Activated T-cell treated with anti-CD3 and anti-CD28 coated beads, Interleukin-2, amount 50 U/mL, for 72 hours (primary cell): ENCODE measurements around the gene DDAH1. TPM values are rescaled to one million over a fixed set of nuclear protein-coding genes. Genes with fewer than 3 reads are reported as not detected.

Source experiments
- ATAC-seq, 2 donors: fragments of 150-1000 bp; cut with Tn5 transposase; replicated peaks in 1 of 2; 2 replicates each; pipeline ENCODE4 v1.10.0; 2021; ENCODE audit warnings: moderate library complexity in 2 of 2, mild to moderate bottlenecking in 1 of 2
- DNase-seq, 2 donors: peaks; one replicate each; pipeline ENCODE4 v3.0.0; 2021 to 2022; ENCODE audit warnings: mixed read lengths in 1 of 2
- H3K27ac Mint-ChIP-seq: one replicate; pipeline ENCODE4 v1.8.0; 2022; ENCODE audit warnings: mild to moderate bottlenecking, moderate library complexity, mixed read lengths
- H3K27me3 Mint-ChIP-seq: one replicate; pipeline ENCODE4 v1.8.0; 2022; ENCODE audit warnings: low read depth, mixed read lengths
- H3K36me3 Mint-ChIP-seq, 2 donors: one replicate each; pipeline ENCODE4 v1.8.0; 2022; ENCODE audit warnings: mixed read lengths in 2 of 2, mild to moderate bottlenecking in 1 of 2; ENCODE audit not compliant: insufficient read depth in 2 of 2
- H3K4me1 Mint-ChIP-seq: one replicate; pipeline ENCODE4 v1.8.0; 2022; ENCODE audit warnings: low read depth, mixed read lengths
- H3K4me3 Mint-ChIP-seq, 2 donors: one replicate each; pipeline ENCODE4 v1.8.0; 2022; ENCODE audit warnings: mild to moderate bottlenecking in 2 of 2, mixed read lengths in 2 of 2, moderate library complexity in 2 of 2
- H3K9me3 Mint-ChIP-seq, 2 donors: one replicate each; pipeline ENCODE4 v1.8.0; 2022; ENCODE audit warnings: mixed read lengths in 2 of 2
- total RNA-seq, 2 donors: library from RNA; stranded (reverse); gene quantifications; one replicate each; pipeline ENCODE4 v1.2.3, GENCODE V29; 2022

DDAH1 gene
- total RNA-seq, 2 donors from 2014 or later: 0.09 to 0.38 TPM

DNA sequence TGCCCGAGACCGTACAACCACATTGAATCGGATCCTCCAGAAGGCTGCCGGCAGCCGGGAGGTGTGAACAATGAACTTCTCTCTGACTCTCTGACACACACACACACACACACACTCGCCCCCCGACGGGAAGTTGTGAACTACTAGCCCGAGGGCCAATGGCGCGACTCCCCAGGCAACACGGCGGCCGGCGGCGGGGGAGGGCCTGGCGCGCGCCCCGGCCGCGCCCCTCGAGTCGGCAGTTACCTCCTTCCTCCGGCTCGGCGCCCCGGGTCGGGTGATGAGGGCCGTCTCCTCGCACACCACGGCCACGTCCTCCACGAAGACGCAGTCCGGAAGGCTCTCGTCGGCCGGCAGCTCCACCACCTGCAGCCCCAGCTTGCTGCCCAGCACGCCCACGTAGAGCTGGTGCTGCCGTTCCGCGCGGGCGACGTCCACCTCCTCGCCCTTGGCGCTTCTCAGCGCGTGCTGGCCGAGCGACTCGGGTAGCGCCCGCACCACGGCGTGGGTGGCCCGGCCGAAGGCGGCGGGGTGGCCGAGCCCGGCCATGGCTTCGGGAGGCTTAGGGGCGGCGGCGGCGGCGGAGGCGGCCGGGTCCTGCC is 361 bp downstream of the DDAH1 start:
- H3K27ac Mint-ChIP-seq: no peak overlapping the region
- peak overlapping the region; percentile 14 to 72 for H3K4me3 Mint-ChIP-seq
- H3K4me1 Mint-ChIP-seq: peaks cover 6% of the 10 kb centered on the region
- no peaks in the 10 kb centered on the region for H3K9me3 Mint-ChIP-seq
- ATAC-seq (peak; percentile 75 to 77), DNase-seq (peak; percentile 28 to 34)
- peaks cover 0 to 1% of the 10 kb centered on the region in 2 donors for H3K36me3 Mint-ChIP-seq
- peaks cover 61% of the 10 kb centered on the region for H3K27me3 Mint-ChIP-seq

DNA sequence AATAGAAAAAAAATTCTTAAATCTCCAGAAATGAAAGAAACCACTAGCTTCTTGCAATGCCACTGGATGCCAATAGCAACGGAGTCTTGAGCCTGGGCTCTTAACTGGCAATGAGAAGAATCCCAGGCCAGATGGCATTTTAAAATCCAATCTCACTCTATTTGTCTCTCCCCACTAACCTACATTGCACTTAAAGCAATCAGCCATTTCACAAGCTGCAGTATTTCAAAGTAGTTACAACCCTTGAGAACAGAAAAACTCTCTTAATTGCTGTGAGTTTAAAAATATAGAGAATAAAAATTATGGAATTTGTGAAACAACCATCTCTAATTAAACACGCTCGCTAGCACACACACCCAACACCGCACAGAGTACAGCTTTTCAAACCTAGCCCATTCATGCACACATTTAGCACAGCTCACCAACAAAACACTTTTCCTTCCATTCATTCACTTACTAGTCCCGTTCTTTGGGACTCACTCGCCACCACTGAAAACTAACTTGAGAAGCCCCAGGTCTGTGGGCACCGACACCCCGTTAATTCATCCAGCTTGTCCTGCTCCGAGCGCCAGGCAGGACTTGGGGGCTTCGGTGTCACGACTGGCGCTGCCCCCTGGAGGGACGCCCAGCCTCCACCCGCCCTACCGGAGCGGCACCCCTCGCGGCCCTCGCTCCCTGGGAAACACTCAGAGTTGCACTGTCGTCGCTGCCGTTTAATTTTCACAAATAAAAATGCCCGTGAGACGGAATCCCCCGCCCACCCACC is 1.0 kb downstream of the DDAH1 start:
- no peaks in the 10 kb centered on the region for H3K9me3 Mint-ChIP-seq
- no peak overlapping the region for H3K27ac Mint-ChIP-seq
- peak overlapping the region; percentile 14 to 72 for H3K4me3 Mint-ChIP-seq
- H3K27me3 Mint-ChIP-seq: peaks cover 62% of the 10 kb centered on the region
- peaks cover 0 to 1% of the 10 kb centered on the region in 2 donors for H3K36me3 Mint-ChIP-seq
- H3K4me1 Mint-ChIP-seq: peaks cover 6% of the 10 kb centered on the region
- ATAC-seq (peak in 1 of 2 donors; percentile 16), DNase-seq (no peak)

DNA sequence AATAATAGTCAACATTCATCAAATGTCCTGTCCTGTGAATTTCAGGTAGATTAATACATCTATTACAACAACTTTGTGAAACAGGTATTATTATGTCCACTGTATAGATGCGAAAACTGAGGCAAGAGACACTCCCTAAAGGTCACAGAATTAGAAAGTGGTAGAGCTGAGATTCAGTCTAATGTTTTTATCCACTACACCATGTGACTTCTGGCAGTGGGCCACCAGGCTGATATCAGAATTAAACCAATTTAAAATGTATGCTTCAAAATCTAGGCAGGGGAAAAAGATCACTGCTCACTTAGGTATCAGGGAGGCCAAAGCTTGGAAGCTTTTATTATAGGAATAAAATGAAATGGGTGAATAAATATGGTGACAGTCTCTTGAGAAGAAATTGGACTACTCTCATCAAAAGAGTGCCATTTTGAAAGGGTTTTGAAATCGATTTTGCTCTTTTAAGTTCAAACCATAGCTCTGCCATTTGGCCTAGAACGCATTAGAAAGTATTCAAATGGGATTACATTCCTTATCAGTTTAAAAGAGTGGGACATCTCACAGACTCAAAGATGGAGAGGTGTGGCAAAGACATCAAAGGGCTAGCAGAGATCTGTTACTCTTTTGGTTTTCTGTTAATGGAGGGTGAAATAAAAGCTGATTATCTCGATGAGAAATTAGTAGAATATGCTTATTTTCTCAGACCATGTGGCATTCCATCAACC is 1.9 kb downstream of the DDAH1 start:
- DNase-seq: no peak
- Mint-ChIP-seq H3K27ac (no peak overlapping the region), H3K4me1 (peaks cover 6% of the 10 kb centered on the region), H3K36me3 (no peaks in the 10 kb centered on the region), H3K4me3 (peak overlapping the region in 1 of 2 donors; percentile 37), H3K27me3 (peaks cover 62% of the 10 kb centered on the region), H3K9me3 (no peaks in the 10 kb centered on the region)
- no peak for ATAC-seq

DNA sequence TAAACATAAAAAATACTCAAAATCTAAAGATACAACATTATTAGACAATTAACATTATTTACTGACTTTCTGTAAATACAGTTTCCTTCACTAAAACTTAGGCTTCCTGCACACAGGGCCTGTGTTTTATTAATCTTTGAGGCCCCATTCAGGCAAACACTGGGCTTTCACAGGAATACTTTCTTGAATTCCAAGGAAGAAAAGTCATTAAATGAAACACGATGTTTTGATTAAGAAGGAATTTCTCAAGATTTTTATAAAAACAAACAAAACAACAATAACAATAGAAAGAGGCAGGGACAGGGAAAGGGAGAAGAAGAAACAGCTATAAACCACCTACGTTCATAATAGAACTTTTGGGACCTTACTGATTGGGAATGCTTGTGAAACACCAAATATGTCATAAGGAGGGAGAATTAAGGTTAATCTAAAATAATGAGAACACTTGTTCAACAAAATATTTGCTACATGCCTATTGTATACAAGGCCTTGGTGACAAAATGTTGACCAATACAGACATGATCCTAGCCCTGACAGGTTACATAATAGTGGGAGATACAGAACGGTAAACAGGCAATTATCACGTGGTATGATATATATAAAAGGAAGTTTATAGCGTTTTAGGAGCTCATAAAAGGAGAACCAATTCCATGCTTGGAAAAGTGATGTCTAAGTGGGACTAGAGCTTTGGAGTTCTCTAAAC is 3.6 kb downstream of the DDAH1 start:
- Mint-ChIP-seq H3K27ac (no peak overlapping the region), H3K36me3 (no peaks in the 10 kb centered on the region), H3K9me3 (no peaks in the 10 kb centered on the region), H3K4me1 (peaks cover 6% of the 10 kb centered on the region), H3K4me3 (no peak overlapping the region), H3K27me3 (peaks cover 65% of the 10 kb centered on the region)
- ATAC-seq (no peak), DNase-seq (no peak)

DNA sequence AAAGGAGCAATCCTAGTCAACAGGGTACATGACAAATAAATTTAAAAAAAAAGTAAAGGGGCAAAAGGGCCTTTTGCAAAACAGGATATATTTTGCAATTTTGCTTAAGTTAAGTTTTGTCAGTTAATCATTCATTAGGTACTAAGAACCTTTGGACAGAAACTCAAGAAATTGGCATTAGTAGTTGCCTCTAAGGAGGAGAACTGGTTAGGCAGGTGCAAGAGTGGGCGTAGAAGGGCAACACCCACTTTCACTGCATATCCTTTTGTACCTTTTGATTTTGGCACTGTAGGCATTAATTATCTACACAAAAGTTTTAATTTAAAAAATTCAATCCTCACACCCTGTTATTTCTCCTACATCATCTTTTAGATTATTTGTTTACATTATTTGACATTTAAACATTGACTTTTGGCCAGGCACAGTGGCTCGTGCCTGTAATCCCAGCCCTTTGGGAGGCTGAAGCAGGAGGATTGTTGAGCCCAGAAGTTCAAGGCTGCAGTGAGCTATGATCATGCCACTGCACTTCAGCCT is 4.3 kb downstream of the DDAH1 start:
- H3K9me3 Mint-ChIP-seq: no peaks in the 10 kb centered on the region
- peaks cover 6% of the 10 kb centered on the region for H3K4me1 Mint-ChIP-seq
- ATAC-seq (no peak), DNase-seq (no peak)
- H3K27ac Mint-ChIP-seq: no peak overlapping the region
- H3K27me3 Mint-ChIP-seq: peaks cover 58% of the 10 kb centered on the region
- H3K36me3 Mint-ChIP-seq: no peaks in the 10 kb centered on the region
- no peak overlapping the region for H3K4me3 Mint-ChIP-seq

DNA sequence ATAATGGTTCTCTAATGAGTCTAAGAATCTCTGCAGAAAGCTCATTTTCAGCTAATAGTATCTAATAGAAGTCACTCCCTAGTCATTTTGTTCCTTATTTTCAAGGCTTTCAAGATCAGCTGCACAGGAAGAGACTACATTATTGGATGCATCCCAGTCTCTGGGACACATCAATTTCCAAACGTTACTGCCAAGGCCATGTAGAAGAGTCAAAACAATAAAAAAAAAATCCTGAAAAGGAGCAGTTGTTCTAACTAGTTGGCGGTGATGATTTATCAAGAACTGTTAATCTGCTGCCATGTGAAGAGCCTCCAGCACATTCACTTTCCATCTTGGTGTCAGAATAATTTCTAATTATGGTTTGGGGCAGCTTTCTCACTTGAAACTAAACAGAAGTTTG is 5.7 kb downstream of the DDAH1 start:
- Mint-ChIP-seq H3K9me3 (no peaks in the 10 kb centered on the region), H3K4me1 (peaks cover 6% of the 10 kb centered on the region), H3K27ac (no peak overlapping the region), H3K36me3 (no peaks in the 10 kb centered on the region), H3K27me3 (peaks cover 60% of the 10 kb centered on the region), H3K4me3 (no peak overlapping the region)
- ATAC-seq: no peak
- DNase-seq: no peak

DNA sequence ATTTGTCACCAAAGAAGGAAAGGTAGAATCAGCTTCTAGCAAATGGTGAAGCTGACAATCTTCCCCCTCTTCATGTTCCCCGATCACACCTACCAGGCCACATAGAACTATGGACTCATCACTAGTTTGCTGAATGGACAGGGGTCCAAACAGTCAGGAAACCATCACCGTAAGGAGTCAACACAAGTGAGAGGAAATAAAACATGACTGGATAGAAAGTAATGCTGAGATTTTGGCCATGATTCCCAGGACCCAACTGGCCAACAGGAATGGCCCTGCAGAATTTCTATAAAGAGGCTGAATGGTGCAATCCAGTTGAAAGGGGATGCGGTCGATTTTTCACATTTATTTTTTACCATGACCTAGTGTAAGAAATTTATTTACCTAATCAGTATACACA is 10.7 kb downstream of the DDAH1 start:
- Mint-ChIP-seq H3K27me3 (peaks cover 33% of the 10 kb centered on the region), H3K27ac (no peak overlapping the region), H3K4me3 (no peak overlapping the region), H3K36me3 (no peaks in the 10 kb centered on the region), H3K9me3 (peaks cover 0 to 3% of the 10 kb centered on the region in 2 donors), H3K4me1 (no peaks in the 10 kb centered on the region)
- DNase-seq: no peak
- no peak for ATAC-seq

DNA sequence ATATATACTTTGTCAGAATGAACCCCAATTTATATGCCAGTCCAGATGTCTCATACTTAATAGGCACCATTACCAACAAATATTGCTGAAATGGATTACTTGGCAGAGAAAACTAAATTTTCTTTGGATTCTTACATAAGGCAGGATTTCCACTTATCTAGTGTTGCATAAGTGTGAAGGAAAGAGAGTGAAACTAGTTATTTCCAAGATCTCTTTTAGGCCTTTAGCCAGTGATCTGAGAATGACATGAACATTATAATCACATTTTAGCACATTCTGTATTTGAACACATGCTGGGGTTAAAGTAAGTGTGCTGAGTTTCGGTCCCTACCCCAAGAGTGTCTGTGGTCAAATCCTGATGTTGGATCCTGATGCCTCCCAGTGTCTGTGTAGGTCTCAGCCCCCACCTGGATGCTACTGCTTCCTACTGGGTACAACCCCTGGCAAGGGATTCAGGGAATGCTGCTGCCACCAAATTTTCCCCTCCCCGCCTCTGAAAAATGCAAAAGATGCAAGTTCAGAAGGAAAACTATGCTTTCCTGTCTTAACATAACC is 11.2 kb downstream of the DDAH1 start:
- Mint-ChIP-seq H3K27me3 (peaks cover 33% of the 10 kb centered on the region), H3K4me3 (no peak overlapping the region), H3K9me3 (peaks cover 0 to 3% of the 10 kb centered on the region in 2 donors), H3K36me3 (no peaks in the 10 kb centered on the region), H3K4me1 (no peaks in the 10 kb centered on the region), H3K27ac (no peak overlapping the region)
- DNase-seq (no peak), ATAC-seq (no peak)

DNA sequence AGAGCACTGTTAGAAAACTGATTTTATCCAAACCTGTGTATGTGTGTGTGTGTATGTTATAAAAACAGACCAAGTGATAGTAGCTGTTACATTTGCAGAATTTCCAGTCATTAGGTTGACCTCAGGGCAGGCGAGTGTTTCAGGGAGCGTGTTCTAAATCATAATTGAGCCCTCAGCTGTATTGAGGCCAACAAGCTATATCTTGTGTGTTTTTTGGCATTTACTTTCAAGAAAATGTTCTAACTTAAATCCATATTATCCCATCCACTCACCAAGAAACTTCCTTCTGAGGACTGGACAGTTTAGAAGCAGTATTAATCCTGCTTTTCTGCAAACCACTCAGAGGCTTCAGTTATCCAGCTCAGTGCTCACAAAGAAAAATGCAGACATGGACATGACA is 12.0 kb downstream of the DDAH1 start:
- no peak overlapping the region for H3K4me3 Mint-ChIP-seq
- H3K36me3 Mint-ChIP-seq: no peaks in the 10 kb centered on the region
- no peak overlapping the region for H3K27ac Mint-ChIP-seq
- H3K27me3 Mint-ChIP-seq: peaks cover 28% of the 10 kb centered on the region
- no peaks in the 10 kb centered on the region for H3K4me1 Mint-ChIP-seq
- H3K9me3 Mint-ChIP-seq: peaks cover 0 to 3% of the 10 kb centered on the region in 2 donors
- no peak for DNase-seq
- ATAC-seq: no peak

DNA sequence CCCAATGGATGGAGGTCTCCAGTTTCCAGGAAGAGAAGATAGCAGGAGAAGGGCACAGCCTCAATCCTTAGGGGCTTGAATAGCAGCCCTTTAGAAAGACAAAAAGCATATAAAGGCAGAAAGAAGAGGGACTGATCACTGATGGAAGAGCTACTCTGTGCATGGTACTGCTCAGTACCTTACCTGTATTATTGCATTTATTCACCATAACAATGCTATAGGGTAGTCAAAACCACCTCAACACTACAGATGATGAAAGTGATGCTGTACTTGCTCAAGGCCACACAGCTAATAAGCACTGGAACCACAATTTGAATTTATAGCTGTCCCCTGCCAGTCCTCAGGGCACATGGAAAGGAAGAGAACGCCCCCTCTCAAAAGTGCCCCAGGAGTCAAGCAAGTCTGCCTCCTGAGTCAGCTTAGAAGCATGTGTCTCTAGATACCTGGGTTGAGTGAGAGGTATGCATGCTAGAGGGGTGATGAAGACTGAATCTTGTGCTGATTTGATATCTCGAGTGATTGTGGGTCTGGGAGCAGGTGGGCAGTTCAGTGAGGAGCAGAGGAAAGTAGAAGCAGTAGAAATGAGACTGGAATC is 13.6 kb downstream of the DDAH1 start:
- no peak for ATAC-seq
- Mint-ChIP-seq H3K36me3 (no peaks in the 10 kb centered on the region), H3K4me1 (no peaks in the 10 kb centered on the region), H3K27me3 (peaks cover 27% of the 10 kb centered on the region), H3K9me3 (peaks cover 0 to 3% of the 10 kb centered on the region in 2 donors), H3K4me3 (no peak overlapping the region), H3K27ac (no peak overlapping the region)
- DNase-seq: no peak

DNA sequence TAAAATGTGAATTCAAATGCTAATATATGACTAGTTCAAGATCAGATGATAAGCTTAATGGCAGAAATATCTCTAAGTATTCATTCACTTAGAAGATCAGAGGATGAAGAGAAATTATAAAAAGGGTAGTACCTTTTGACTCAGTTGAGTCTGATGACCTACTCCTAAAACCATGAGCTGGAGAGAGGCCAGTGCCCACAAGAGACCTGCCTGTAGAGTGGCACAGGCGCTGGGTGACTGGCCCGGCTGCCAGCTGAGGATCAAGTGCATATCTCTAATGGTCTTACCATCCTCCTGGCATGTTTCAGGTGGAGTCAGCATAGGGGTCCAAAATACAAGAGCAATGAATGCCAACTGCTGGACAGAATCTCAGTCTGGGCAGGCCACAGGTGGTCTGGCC is 14.1 kb downstream of the DDAH1 start:
- Mint-ChIP-seq H3K36me3 (no peaks in the 10 kb centered on the region), H3K4me3 (no peak overlapping the region), H3K4me1 (no peaks in the 10 kb centered on the region), H3K27me3 (peaks cover 27% of the 10 kb centered on the region), H3K27ac (no peak overlapping the region), H3K9me3 (peaks cover 0 to 3% of the 10 kb centered on the region in 2 donors)
- ATAC-seq (no peak), DNase-seq (no peak)

DNA sequence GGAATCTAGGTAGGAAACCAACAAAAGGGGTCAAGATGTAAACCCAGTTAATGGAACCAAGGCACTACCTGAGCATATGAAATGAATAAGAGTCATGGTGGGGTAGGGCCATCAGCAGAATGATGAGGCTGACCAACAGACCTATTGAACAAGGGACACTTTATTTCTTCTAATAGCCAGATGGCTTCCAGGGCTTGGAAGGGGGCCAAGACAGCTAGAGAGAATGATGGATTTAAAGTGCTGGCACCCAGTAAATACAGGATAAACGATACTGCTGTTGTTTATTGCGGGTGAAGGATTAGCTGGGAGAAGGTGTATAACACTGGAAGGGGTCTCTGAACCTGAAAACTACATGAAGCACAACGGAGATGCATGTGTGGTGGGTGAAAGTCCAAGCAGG is 15.6 kb downstream of the DDAH1 start:
- Mint-ChIP-seq H3K27me3 (peaks cover 22% of the 10 kb centered on the region), H3K36me3 (no peaks in the 10 kb centered on the region), H3K4me1 (no peaks in the 10 kb centered on the region), H3K27ac (no peak overlapping the region), H3K4me3 (no peak overlapping the region), H3K9me3 (peaks cover 0 to 3% of the 10 kb centered on the region in 2 donors)
- DNase-seq (no peak), ATAC-seq (no peak)
